Measurements from ENCODE around the gene LYST. TPM values are rescaled to one million over a fixed set of nuclear protein-coding genes. Genes with fewer than 3 reads are reported as not detected.

LYST gene
- polyA plus RNA-seq, 1 donor from 2014 or later: 23.4 TPM

DNA sequence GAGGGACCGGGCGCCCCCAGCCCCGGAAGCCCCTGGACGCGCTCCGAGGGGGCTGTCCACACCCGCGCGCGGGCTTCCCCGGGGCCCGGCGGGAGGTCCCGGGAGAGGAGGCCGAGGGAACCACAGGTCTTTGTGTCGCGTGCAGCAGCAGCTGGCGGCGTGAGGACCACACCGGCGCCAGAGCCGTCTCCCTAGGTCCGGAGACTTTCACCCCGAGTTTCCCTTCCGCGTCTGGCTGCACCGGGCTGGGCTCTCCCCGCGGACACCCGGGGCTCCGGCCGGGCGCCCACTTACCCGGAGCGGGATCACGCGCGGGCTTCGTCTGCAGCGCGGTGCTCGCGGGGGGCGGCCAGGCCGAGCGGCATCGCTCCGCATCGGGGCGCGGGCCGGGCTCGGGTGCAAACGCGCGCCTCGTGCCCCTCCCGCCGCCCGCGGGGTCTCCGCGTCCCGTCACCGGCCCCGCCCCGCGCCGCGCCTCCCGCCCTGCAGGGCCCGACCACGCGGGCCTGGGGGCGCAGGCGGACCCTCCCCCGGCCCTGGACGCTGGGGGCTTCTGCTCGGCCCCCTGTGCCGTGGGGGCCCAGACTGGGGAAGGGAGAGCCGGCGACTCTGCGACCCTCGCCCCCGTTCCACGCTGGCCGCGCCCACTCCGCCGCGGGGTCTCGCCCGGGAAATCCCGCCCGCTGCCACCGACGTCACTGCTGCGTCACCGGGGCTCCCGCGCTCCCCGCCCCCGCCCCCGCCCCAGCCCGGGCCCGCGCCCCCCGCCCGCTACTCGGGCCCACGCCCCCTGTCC, 217.1 kb downstream of the LYST start, which contains the start of gene GNG4:
TSS of gene GNG4 (minus strand) at position 417 of the 796 bp plus-strand sequence. CDS start 65,946 bp downstream, outside the sequence.
- H3K27ac ChIP-seq (ENCODE audit: low read length): peak within 1 kb of the TSS; percentile 80
- peak within 1 kb of the TSS; percentile 96 for H3K9ac ChIP-seq (ENCODE audit: low read length)

DNA sequence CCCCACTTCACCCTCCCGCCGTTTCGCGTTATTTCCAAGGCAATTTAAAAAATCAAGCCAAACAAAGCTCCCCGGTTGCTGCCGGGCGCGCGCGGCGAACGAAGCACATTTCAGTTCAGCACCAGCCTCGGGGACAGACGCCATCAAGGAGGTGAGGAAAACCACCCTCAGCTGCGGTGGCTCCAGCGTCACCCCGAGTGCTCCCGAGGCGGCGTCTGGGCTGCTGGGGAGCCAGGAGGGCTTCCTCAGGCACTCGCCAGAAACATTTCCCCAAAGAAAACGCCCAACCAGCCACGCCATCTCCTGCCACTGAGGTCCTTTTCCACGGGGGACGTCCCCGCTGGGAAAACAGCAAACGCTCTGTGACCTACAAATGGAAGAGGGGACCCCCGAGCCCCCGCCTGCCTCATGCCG, 217.7 kb downstream of the LYST start:
- H3K4me3 ChIP-seq (ENCODE audit: low read length): peak overlapping the region; percentile 99
- H3K9me3 ChIP-seq (ENCODE audit: low read length): no peaks in the 10 kb centered on the region
- no peaks in the 10 kb centered on the region for H3K9me2 ChIP-seq (ENCODE audit: insufficient read depth, low read length)
- peak overlapping the region; percentile 96 for H3K9ac ChIP-seq (ENCODE audit: low read length)
- no peaks in the 10 kb centered on the region for H4K20me1 ChIP-seq (ENCODE audit: insufficient read depth)
- H3K27me3 ChIP-seq (ENCODE audit: insufficient read depth, low read depth, low read length): peaks cover 12% of the 10 kb centered on the region
- H3K27ac ChIP-seq (ENCODE audit: low read length): peak overlapping the region; percentile 80
- TF ChIP-seq POLR2AphosphoS5 (IDR thresholded peaks at IDR 0.05) (peak; percentile 56), EP300 (conservative IDR thresholded peaks at IDR 0.05; ENCODE audit: poor library complexity, severe bottlenecking) (no peak), REST (IDR thresholded peaks at IDR 0.05; ENCODE audit: borderline replicate concordance) (peak; percentile 20)
- peak overlapping the region; percentile 89 for H3K4me2 ChIP-seq (ENCODE audit: low read length)
- H3F3A ChIP-seq (ENCODE audit: insufficient read depth, low read length, poor library complexity, severe bottlenecking): no peaks in the 10 kb centered on the region
- H3K36me3 ChIP-seq (ENCODE audit: insufficient read depth, low read length): no peaks in the 10 kb centered on the region
- H3K79me2 ChIP-seq (replicated peaks; ENCODE audit: insufficient read depth, low read length): peaks cover 48% of the 10 kb centered on the region
- peak overlapping the region; percentile 51 for H2AFZ ChIP-seq (ENCODE audit: low read depth, low read length)

More for the DNA sequence above, 217.1 kb downstream of the LYST start, which contains the start of gene GNG4:
- Histone ChIP-seq H3K9me3 (ENCODE audit: low read length) (no peaks in the 10 kb centered on the region), H3F3A (ENCODE audit: insufficient read depth, low read length, poor library complexity, severe bottlenecking) (no peaks in the 10 kb centered on the region), H3K4me2 (ENCODE audit: low read length) (peak within 1 kb of the TSS; percentile 89), H3K9me2 (ENCODE audit: insufficient read depth, low read length) (no peaks in the 10 kb centered on the region), H3K79me2 (replicated peaks; ENCODE audit: insufficient read depth, low read length) (peaks cover 42% of the 10 kb centered on the region), H3K36me3 (ENCODE audit: insufficient read depth, low read length) (no peaks in the 10 kb centered on the region), H4K20me1 (ENCODE audit: insufficient read depth) (no peaks in the 10 kb centered on the region), H2AFZ (ENCODE audit: low read depth, low read length) (peak within 1 kb of the TSS; percentile 57), H3K4me3 (ENCODE audit: low read length) (peak within 1 kb of the TSS; percentile 99), H3K27me3 (ENCODE audit: insufficient read depth, low read depth, low read length) (peaks cover 12% of the 10 kb centered on the region)
- TF ChIP-seq POLR2AphosphoS5 (IDR thresholded peaks at IDR 0.05): peak; percentile 91
- TF ChIP-seq MXI1 (conservative IDR thresholded peaks at IDR 0.05; ENCODE audit: poor library complexity, severe bottlenecking): peak; percentile 73
- peak; percentile 42 for TF ChIP-seq EP300 (conservative IDR thresholded peaks at IDR 0.05; ENCODE audit: poor library complexity, severe bottlenecking)
- TF ChIP-seq TAF1 (IDR thresholded peaks at IDR 0.05; ENCODE audit: low read depth): peak; percentile 24
- no peak for TF ChIP-seq REST (IDR thresholded peaks at IDR 0.05; ENCODE audit: borderline replicate concordance)
- TF ChIP-seq SMC3 (conservative IDR thresholded peaks at IDR 0.05; ENCODE audit: poor library complexity): no peak

Measured in neural cell (in vitro differentiated cells).